ENCODE data around the gene MSI2.

MSI2 gene

GRCh38 chr17:57419940-57420550, 163.7 kb downstream of the MSI2 start:
- no peak for DNase-seq

- no peak for DNase-seq
Observed at GRCh38 chr17:57420734-57421717, 164.7 kb downstream of the MSI2 start.

- peak; percentile 51 to 86 for DNase-seq
Observed at GRCh38 chr17:57422574-57423164, 166.3 kb downstream of the MSI2 start.

GRCh38 chr17:57423541-57423940, 167.2 kb downstream of the MSI2 start:
- DNase-seq, result no peak

- DNase-seq, result no peak
Observed at GRCh38 chr17:57424273-57424672, 167.9 kb downstream of the MSI2 start.

GRCh38 chr17:57424777-57425188, 168.5 kb downstream of the MSI2 start:
- no peak for DNase-seq

GRCh38 chr17:57425431-57425830, 169.1 kb downstream of the MSI2 start:
- DNase-seq, result no peak

GRCh38 chr17:57425903-57426880, 169.9 kb downstream of the MSI2 start:
- no peak for DNase-seq

- DNase-seq, result no peak
Observed at GRCh38 chr17:57429966-57430365, 173.6 kb downstream of the MSI2 start.

- no peak for DNase-seq
Observed at GRCh38 chr17:57431415-57431814, 175.1 kb downstream of the MSI2 start.

GRCh38 chr17:57432507-57433277, 176.4 kb downstream of the MSI2 start:
- peak in 1 of 2 donors; percentile 2 for DNase-seq

GRCh38 chr17:57433452-57433851, 177.1 kb downstream of the MSI2 start:
- DNase-seq, result no peak

GRCh38 chr17:57434361-57434760, 178.0 kb downstream of the MSI2 start:
- DNase-seq, result no peak

- no peak for DNase-seq
Observed at GRCh38 chr17:57436565-57436964, 180.2 kb downstream of the MSI2 start.

GRCh38 chr17:57438066-57438731, 181.9 kb downstream of the MSI2 start:
- no peak for DNase-seq

GRCh38 chr17:57439651-57440050, 183.3 kb downstream of the MSI2 start:
- DNase-seq, result no peak

GRCh38 chr17:57440522-57441269, 184.4 kb downstream of the MSI2 start:
- peak; percentile 73 to 91 for DNase-seq

GRCh38 chr17:57441270-57441600, 184.9 kb downstream of the MSI2 start:
- DNase-seq, result no peak

GRCh38 chr17:57442401-57442823, 186.1 kb downstream of the MSI2 start:
- DNase-seq, result peak; percentile 41 to 58

- DNase-seq, result peak; percentile 33 to 64
Observed at GRCh38 chr17:57442914-57443571, 186.7 kb downstream of the MSI2 start.

Measured in inflammatory macrophage (primary cell).